RWPE2 (cell line): Measurements from ENCODE around the gene SPATA20.

ENCODE experiments used
- ATAC-seq: fragments of 200-7000 bp; cut with Tn5 transposase; 3 replicates; pipeline ENCODE4 v1.9.1; 2021; ENCODE audit warnings: low read depth
- DNase-seq: peaks from one replicate; pipeline ENCODE4 v3.0.0-alpha.2; 2020; ENCODE audit warnings: low spot score
- H3K27ac ChIP-seq: fragments of 450-650 bp; 2 replicates; pipeline ENCODE4 v1.5.1; 2017; ENCODE audit warnings: mild to moderate bottlenecking; ENCODE audit not compliant: poor library complexity, severe bottlenecking
- H3K27me3 ChIP-seq: fragments of 250-450 bp; sonication (Bioruptor Pico); 2 replicates; pipeline ENCODE4 v1.5.1; 2021; ENCODE audit warnings: mild to moderate bottlenecking, moderate library complexity; ENCODE audit not compliant: insufficient read depth, poor library complexity, severe bottlenecking
- H3K36me3 ChIP-seq: fragments of 250-450 bp; sonication (Bioruptor Pico); 2 replicates; pipeline ENCODE4 v1.5.1; 2020; ENCODE audit warnings: low read depth, mild to moderate bottlenecking, moderate library complexity
- H3K4me1 ChIP-seq: fragments of 250-450 bp; sonication (Bioruptor Pico); 2 replicates; pipeline ENCODE4 v1.5.1; 2021; ENCODE audit warnings: mild to moderate bottlenecking, moderate library complexity; ENCODE audit not compliant: insufficient read depth, poor library complexity, severe bottlenecking
- H3K4me3 ChIP-seq: fragments of 250-450 bp; sonication (Bioruptor Pico); 2 replicates; pipeline ENCODE4 v1.5.1; 2021; ENCODE audit warnings: mild to moderate bottlenecking, moderate library complexity; ENCODE audit not compliant: severe bottlenecking
- H3K9me3 ChIP-seq: fragments of 250-450 bp; sonication (Bioruptor Pico); 2 replicates; pipeline ENCODE4 v1.5.1; 2021; ENCODE audit warnings: mild to moderate bottlenecking, moderate library complexity; ENCODE audit not compliant: severe bottlenecking
- CTCF ChIP-seq: fragments of 450-650 bp; IDR thresholded peaks from one replicate; pipeline ENCODE4 v1.5.1; 2017; ENCODE audit warnings: mild to moderate bottlenecking, moderate library complexity; ENCODE audit not compliant: poor library complexity, severe bottlenecking

The SPATA20 gene

GRCh38 chr17:50518384-50519023 is 28.5 kb upstream of the SPATA20 start:
- Histone ChIP-seq H3K27ac (peak overlapping the region; percentile 85), H3K27me3 (no peaks in the 10 kb centered on the region), H3K36me3 (no peaks in the 10 kb centered on the region), H3K4me3 (no peak overlapping the region), H3K9me3 (no peaks in the 10 kb centered on the region), H3K4me1 (peaks cover 47% of the 10 kb centered on the region)
- DNase-seq (no peak), ATAC-seq (no peak)
- TF ChIP-seq CTCF, result no peak

GRCh38 chr17:50519141-50519834 is 27.7 kb upstream of the SPATA20 start:
- no peaks in the 10 kb centered on the region for H3K9me3 ChIP-seq
- no peak for TF ChIP-seq CTCF
- H3K4me1 ChIP-seq, result peaks cover 51% of the 10 kb centered on the region
- ATAC-seq (peak; percentile 75), DNase-seq (no peak)
- H3K4me3 ChIP-seq, result no peak overlapping the region
- no peaks in the 10 kb centered on the region for H3K36me3 ChIP-seq
- H3K27me3 ChIP-seq, result no peaks in the 10 kb centered on the region
- peak overlapping the region; percentile 85 for H3K27ac ChIP-seq

- no peaks in the 10 kb centered on the region for H3K27me3 ChIP-seq
- H3K4me1 ChIP-seq, result peaks cover 45% of the 10 kb centered on the region
- ATAC-seq (no peak), DNase-seq (no peak)
- H3K36me3 ChIP-seq, result no peaks in the 10 kb centered on the region
- H3K4me3 ChIP-seq, result no peak overlapping the region
- H3K9me3 ChIP-seq, result no peaks in the 10 kb centered on the region
- H3K27ac ChIP-seq, result peak overlapping the region; percentile 85
- no peak for TF ChIP-seq CTCF
These were observed 26.5 kb upstream of the SPATA20 start for GRCh38 chr17:50520483-50520882.

- DNase-seq, result no peak
- H3K27me3 ChIP-seq, result no peaks in the 10 kb centered on the region
- H3K9me3 ChIP-seq, result no peaks in the 10 kb centered on the region
- H3K4me1 ChIP-seq, result peaks cover 41% of the 10 kb centered on the region
- peak overlapping the region; percentile 85 for H3K27ac ChIP-seq
- TF ChIP-seq CTCF, result no peak
- ATAC-seq, result no peak
- H3K36me3 ChIP-seq, result no peaks in the 10 kb centered on the region
- no peak overlapping the region for H3K4me3 ChIP-seq
These were observed 25.5 kb upstream of the SPATA20 start for GRCh38 chr17:50521514-50521913.

GRCh38 chr17:50522766-50523165 is 24.2 kb upstream of the SPATA20 start:
- peaks cover 29% of the 10 kb centered on the region for H3K4me1 ChIP-seq
- no peaks in the 10 kb centered on the region for H3K27me3 ChIP-seq
- H3K9me3 ChIP-seq, result no peaks in the 10 kb centered on the region
- ATAC-seq, result no peak
- TF ChIP-seq CTCF, result no peak
- no peak for DNase-seq
- H3K4me3 ChIP-seq, result no peak overlapping the region
- no peaks in the 10 kb centered on the region for H3K36me3 ChIP-seq
- H3K27ac ChIP-seq, result peak overlapping the region; percentile 69
